Left renal cortex interstitium (tissue), 4 donors: ENCODE measurements around the gene MED16. TPM values are rescaled to one million over a fixed set of nuclear protein-coding genes. Genes with fewer than 3 reads are reported as not detected.

Experiments used
- DNase-seq, 4 donors: peaks; one replicate each; pipeline ENCODE4 v3.0.0-alpha.2; 2013; ENCODE audit warnings: low read depth in 4 of 4, low spot score in 2 of 4, missing footprints in 1 of 4
- polyA plus RNA-seq, 4 donors: library from polyadenylated mRNA; unstranded; fragments of 120-200 nt; gene quantifications; one replicate each; pipeline ENCODE4 v1.2.1, GENCODE V29; 2013; ENCODE audit not compliant: insufficient read length in 4 of 4

MED16 gene
- polyA plus RNA-seq, 4 donors, result 44.5 to 90.9 (median 64.0) TPM

DNA sequence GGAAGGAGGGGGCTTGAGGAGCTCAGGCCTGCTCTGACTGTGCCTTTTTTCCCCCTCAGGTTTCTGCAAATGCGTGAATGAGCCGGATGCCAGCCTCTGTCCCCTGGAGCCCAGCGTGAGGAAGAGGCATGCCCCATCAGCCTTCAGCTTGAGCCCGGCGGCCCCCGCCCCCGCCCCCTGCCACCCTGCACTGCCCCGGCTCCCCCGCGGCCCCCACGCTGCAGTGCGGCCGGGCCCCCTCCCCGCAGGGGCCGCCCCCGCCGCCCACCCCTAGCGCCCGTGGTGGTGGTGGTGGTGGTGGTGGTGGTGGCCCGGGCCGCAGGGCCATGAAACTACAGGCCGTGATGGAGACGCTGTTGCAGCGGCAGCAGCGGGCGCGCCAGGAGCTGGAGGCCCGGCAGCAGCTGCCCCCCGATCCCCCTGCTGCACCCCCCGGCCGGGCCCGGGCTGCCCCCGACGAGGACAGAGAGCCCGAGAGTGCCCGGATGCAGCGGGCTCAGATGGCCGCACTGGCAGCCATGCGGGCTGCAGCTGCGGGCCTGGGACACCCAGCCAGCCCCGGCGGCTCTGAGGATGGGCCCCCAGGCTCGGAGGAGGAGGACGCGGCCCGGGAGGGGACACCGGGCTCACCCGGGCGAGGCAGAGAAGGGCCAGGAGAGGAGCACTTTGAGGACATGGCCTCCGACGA is 36.4 kb upstream of the MED16 start:
- DNase-seq, result no peak

- no peak for DNase-seq
Observed at GRCh38 chr19:928471-929202, 35.6 kb upstream of the MED16 start.

DNA sequence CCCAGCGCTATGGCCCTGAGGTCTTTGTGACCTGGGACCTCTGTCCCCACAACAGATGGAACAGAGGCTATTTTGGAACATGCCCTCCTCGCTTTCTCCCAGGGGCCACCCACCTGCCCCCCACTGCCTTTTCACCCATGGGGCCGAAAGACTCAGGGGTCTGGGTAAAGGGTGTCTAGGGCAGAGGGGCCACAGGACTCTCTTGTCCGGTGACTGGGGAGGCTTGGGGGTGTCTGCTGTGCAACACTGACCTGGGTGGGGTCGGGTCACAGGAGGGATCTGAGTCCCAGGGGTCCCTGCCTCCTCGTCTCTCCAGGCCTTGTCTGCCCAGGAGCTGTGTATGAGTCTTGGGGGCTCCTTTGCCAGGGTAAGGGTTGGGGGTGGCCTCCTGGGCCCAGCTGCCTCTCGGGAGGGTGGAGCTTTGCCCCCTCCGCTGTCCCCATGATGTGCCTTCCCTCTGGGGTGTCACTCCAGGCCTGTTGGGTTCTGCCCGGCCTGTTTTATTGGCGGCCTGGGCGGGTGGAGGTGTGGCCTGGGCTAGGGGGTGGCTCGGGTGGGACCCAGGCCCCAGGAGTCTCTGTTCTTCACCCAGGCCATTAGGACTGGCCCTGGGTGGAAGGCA is 34.9 kb upstream of the MED16 start:
- no peak for DNase-seq

- DNase-seq, result no peak
Observed at GRCh38 chr19:927351-927779, 34.4 kb upstream of the MED16 start.

GRCh38 chr19:926589-927350 is 33.8 kb upstream of the MED16 start:
- no peak for DNase-seq

GRCh38 chr19:926323-926588 is 33.3 kb upstream of the MED16 start:
- no peak for DNase-seq

- peak in 1 of 4 donors; percentile 83 for DNase-seq
Observed at GRCh38 chr19:925526-926322, 32.7 kb upstream of the MED16 start, which contains the start of gene ARID3A. Gene ARID3A, plus strand, starts transcription at chr19:926035. Its CDS starts 3,494 bp downstream, at chr19:929529.

DNA sequence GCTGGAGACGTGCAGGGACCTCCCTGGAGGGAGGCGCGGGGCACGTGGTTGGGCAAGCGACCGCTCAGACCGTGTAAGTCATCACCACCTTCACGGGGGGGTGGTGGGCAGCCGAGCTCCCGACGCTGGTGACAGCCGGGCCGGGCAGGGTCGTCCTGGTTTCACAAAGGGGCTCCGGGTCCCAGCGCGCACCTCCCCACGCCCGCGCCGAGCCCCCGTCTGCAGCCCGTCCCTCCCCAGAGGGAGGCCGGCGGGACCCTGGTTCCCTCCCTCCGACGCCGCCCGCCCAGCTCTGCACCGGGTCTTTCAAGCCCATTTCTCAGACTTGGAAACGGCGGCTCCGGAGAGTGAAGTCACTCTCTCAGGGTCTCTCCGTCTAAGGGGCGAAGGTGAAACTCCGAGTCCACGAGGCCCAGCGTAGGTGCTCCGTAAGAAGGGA is 32.1 kb upstream of the MED16 start:
- peak in 1 of 4 donors; percentile 82 for DNase-seq

DNA sequence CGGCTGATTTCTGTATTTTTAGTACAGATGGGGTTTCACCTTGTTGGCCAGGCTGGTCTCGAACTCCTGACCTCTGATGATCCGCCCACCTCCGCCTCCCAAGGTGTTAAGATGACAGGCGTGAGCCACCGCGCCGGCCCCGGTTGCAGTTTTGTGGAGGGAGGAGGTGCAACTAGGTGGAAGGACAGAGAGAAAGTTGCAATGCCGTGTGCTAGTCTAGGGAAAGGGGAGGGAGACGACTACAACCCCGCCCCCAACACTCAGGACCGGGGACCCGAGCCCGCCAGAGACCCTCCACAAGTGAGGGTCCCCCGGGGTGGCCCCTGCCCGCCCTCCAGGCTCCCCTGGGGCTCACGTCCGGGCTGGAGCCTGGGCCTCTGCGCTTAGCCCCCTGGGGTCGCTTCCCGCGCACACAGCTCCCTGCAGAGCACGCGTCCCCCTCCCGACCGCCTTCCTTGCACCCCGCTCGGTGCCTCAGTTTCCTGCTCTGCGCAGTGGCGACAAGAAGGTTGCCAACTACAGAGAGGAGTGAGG is 31.6 kb upstream of the MED16 start:
- DNase-seq, result no peak

DNA sequence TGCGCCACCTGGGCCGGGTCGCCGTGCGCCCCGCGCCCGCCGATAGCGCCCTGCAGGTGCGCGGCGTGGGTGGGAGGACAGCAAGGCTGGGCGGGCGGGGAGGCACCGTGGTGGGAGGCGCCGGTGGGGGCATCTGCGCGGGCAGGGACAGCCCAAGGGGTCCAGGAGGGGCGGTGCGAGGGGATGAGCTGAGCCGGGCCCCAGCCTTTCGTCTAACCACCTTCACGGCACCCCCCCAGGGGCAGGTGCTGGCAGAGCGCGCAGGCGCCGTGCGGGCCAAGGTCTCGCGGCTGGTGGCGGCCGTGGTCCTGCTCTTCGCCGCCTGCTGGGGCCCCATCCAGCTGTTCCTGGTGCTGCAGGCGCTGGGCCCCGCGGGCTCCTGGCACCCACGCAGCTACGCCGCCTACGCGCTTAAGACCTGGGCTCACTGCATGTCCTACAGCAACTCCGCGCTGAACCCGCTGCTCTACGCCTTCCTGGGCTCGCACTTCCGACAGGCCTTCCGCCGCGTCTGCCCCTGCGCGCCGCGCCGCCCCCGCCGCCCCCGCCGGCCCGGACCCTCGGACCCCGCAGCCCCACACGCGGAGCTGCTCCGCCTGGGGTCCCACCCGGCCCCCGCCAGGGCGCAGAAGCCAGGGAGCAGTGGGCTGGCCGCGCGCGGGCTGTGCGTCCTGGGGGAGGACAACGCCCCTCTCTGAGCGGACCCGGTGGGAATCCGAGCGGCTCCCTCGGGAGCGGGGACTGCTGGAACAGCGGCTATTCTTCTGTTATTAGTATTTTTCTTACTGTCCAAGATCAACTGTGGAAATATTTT is 27.3 kb upstream of the MED16 start:
- DNase-seq, result no peak

DNA sequence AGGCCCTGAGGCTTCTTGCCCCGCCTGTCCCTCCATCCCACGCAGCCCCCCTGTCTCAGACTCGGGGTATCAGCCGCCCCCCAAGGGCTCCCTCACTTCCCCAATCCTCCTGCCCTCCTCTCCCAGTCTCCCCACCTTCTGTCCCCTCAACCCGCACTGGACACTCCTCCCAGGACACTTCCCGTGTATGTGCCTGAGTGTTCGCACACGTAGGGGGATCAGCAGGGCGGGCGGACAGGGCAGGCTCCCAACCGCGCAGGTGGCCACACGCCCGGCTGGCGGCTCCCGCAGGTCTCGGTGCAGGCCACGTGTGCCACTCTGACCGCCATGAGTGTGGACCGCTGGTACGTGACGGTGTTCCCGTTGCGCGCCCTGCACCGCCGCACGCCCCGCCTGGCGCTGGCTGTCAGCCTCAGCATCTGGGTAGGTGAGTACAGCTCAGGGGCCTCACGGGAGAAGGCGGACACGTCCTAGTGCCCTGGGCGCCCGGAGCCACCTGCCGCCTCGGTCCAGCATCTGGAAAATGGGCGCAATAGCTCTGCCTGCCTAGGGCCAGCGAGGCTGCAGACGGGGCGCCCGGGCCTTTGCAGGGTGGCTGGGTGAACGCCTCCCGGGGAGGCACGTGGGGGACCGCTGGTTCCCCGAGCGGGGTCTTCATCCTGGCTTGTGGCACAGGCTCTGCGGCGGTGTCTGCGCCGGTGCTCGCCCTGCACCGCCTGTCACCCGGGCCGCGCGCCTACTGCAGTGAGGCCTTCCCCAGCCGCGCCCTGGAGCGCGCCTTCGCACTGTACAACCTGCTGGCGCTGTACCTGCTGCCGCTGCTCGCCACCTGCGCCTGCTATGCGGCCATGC is 26.4 kb upstream of the MED16 start:
- DNase-seq, result no peak

GRCh38 chr19:918481-919198 is 25.7 kb upstream of the MED16 start:
- DNase-seq, result no peak

GRCh38 chr19:918152-918437 is 25.1 kb upstream of the MED16 start:
- DNase-seq, result no peak

GRCh38 chr19:917323-918151 is 24.6 kb upstream of the MED16 start, which contains the start of gene KISS1R:
Gene KISS1R, plus strand, starts transcription at chr19:917333. Its CDS starts 170 bp downstream, at chr19:917503.
- DNase-seq, result no peak

DNA sequence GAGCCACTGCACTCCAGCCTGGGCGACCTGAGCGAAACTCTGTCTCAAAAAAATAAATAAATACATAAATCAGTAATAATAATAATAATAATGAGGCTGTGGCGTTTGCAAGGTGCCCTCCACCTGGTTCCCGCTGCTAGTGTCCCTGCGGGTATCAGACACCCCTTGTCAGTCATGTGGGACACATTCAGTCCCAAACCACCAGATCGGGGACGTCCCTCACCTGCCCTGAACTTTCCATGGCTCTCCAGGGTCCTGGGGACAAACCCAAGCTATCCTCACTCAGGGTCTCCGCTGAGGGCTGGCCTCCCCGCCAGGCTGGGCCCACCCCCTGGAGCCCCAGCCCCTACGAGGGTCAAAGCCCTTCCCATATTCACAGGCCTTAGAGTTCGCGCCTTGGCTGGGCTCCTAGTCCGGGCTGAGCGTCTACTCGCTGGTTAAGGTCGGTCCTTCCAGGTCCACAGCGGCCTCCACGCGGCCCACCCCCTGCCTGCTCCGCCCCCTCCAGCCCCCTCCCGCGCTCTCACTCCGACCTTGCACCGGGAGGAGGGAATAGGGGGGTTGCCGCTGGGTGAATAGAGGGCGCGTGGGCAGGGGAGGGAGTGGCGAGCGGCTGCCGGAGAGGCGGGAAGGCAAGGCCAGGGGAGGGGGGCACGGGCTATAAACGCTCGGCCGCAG is 23.8 kb upstream of the MED16 start:
- no peak for DNase-seq

GRCh38 chr19:913080-913748 is 20.2 kb upstream of the MED16 start, which contains the start of gene R3HDM4:
Gene R3HDM4, minus strand, starts transcription at chr19:913219. Its CDS starts 62 bp downstream, at chr19:913157.
- DNase-seq, result no peak
